GM21526 (cell line): ENCODE measurements around the gene WTIP.
"Not testable (repeated sequence)": the region's sequence is repeated elsewhere in the genome, so short reads cannot be mapped to it uniquely, and the experiment has no call there.

Source experiments
- ATAC-seq: cut with Tn5 transposase; IDR thresholded peaks from one replicate; pipeline ENCODE4 v1.9.1; 2021; ENCODE audit warnings: moderate library complexity; ENCODE audit not compliant: unreplicated experiment, low FRiP score

Gene WTIP

GRCh38 chr19:34480971-34481841 lies at the start of gene WTIP:
Gene WTIP (plus strand): TSS chr19:34481758. CDS start chr19:34481975, 217 bp downstream.
- ATAC-seq = no peak

- ATAC-seq = no peak
Measured at GRCh38 chr19:34432797-34433196, 48.8 kb upstream of the WTIP start.

- no peak for ATAC-seq
Measured at GRCh38 chr19:34436716-34437115, 44.8 kb upstream of the WTIP start.

- no peak for ATAC-seq
Measured at GRCh38 chr19:34448191-34448590, 33.4 kb upstream of the WTIP start.

- no peak for ATAC-seq
Measured at GRCh38 chr19:34452723-34453122, 28.8 kb upstream of the WTIP start.

- no peak for ATAC-seq
Measured at GRCh38 chr19:34454091-34454490, 27.5 kb upstream of the WTIP start.

- no peak for ATAC-seq
Measured at GRCh38 chr19:34454685-34455084, 26.9 kb upstream of the WTIP start.

GRCh38 chr19:34455783-34456480 lies 25.6 kb upstream of the WTIP start:
- ATAC-seq = not testable (repeated sequence)

- no peak for ATAC-seq
Measured at GRCh38 chr19:34457446-34457845, 24.1 kb upstream of the WTIP start.

GRCh38 chr19:34458677-34459076 lies 22.9 kb upstream of the WTIP start:
- ATAC-seq = no peak

- no peak for ATAC-seq
Measured at GRCh38 chr19:34459614-34460013, 21.9 kb upstream of the WTIP start.

GRCh38 chr19:34461375-34462100 lies 20.0 kb upstream of the WTIP start:
- no peak for ATAC-seq

GRCh38 chr19:34464785-34465184 lies 16.8 kb upstream of the WTIP start:
- not testable (repeated sequence) for ATAC-seq

GRCh38 chr19:34468409-34468808 lies 13.1 kb upstream of the WTIP start:
- ATAC-seq = no peak

- not testable (repeated sequence) for ATAC-seq
Measured at GRCh38 chr19:34469026-34469425, 12.5 kb upstream of the WTIP start.

- ATAC-seq = no peak
Measured at GRCh38 chr19:34471906-34472700, 9.5 kb upstream of the WTIP start.

GRCh38 chr19:34474233-34474989 lies 7.1 kb upstream of the WTIP start:
- no peak for ATAC-seq

GRCh38 chr19:34475026-34475974 lies 6.3 kb upstream of the WTIP start:
- ATAC-seq = no peak
